DND-41 (cell line): ENCODE measurements around the gene ACSS1.

Experiments
- ATAC-seq: fragments of 200-7000 bp; cut with Tn5 transposase; 3 replicates; pipeline ENCODE4 v1.9.1; 2021; ENCODE audit warnings: low read depth; ENCODE audit not compliant: insufficient read depth
- DNase-seq: peaks from one replicate; pipeline ENCODE4 v3.0.0-alpha.2; 2020
- H2AFZ ChIP-seq: 2 replicates; pipeline ENCODE4 v1.6.0; 2012; ENCODE audit warnings: low read depth, low read length
- H3K27ac ChIP-seq: 2 replicates; pipeline ENCODE4 v1.5.1; 2012; ENCODE audit warnings: low read length, inconsistent platforms
- H3K27me3 ChIP-seq: fragments of 200-600 bp; sonication (generic); 2 replicates; pipeline ENCODE4 v1.6.0; 2012; ENCODE audit warnings: low read length, mild to moderate bottlenecking, inconsistent platforms; ENCODE audit not compliant: insufficient read depth, poor library complexity
- H3K36me3 ChIP-seq: 2 replicates; pipeline ENCODE4 v1.5.1; 2012; ENCODE audit warnings: low read length, inconsistent platforms; ENCODE audit not compliant: insufficient read depth
- H3K4me1 ChIP-seq: 2 replicates; pipeline ENCODE4 v1.5.1; 2012; ENCODE audit warnings: mild to moderate bottlenecking, low read length; ENCODE audit not compliant: insufficient read depth
- H3K4me2 ChIP-seq: 2 replicates; pipeline ENCODE4 v1.6.0; 2012; ENCODE audit warnings: mild to moderate bottlenecking, moderate library complexity, low read length, inconsistent platforms; ENCODE audit not compliant: insufficient read depth
- H3K4me3 ChIP-seq, 2 experiments: fragments of 200-600 bp in 1 of 2; shearing (Covaris generic) in 1 of 2; 2 replicates each; pipeline ENCODE4 v1.5.1; 2012 to 2016; ENCODE audit warnings: inconsistent platforms in 2 of 2, low read length in 2 of 2, mild to moderate bottlenecking in 2 of 2, low read depth in 1 of 2, moderate library complexity in 1 of 2
- H3K79me2 ChIP-seq: 2 replicates; pipeline ENCODE4 v1.6.0; 2012; ENCODE audit warnings: low read length, inconsistent platforms; ENCODE audit not compliant: insufficient read depth
- H3K9ac ChIP-seq: 2 replicates; pipeline ENCODE4 v1.6.0; 2012; ENCODE audit warnings: low read depth, mild to moderate bottlenecking, inconsistent platforms, low read length, moderate library complexity
- H3K9me3 ChIP-seq: 2 replicates; pipeline ENCODE4 v1.5.1; 2012; ENCODE audit warnings: low read length, moderate library complexity, mild to moderate bottlenecking, inconsistent platforms; ENCODE audit not compliant: insufficient read depth, severe bottlenecking
- H4K20me1 ChIP-seq: 2 replicates; pipeline ENCODE4 v1.6.0; 2012; ENCODE audit warnings: low read length; ENCODE audit not compliant: insufficient read depth
- CTCF ChIP-seq: IDR thresholded peaks from 2 replicates; pipeline ENCODE4 v1.5.1; 2012; ENCODE audit warnings: borderline replicate concordance, low read length, moderate library complexity, mild to moderate bottlenecking; ENCODE audit not compliant: poor library complexity, severe bottlenecking; ENCODE audit errors: extremely low read depth
- EZH2 ChIP-seq: IDR thresholded peaks from 3 replicates; pipeline ENCODE4 v1.6.1; 2012; ENCODE audit warnings: borderline replicate concordance, low read depth, mild to moderate bottlenecking, moderate library complexity, low read length, inconsistent platforms; ENCODE audit not compliant: severe bottlenecking

ACSS1 gene

GRCh38 chr20:25044660-25045342 lies 13.1 kb downstream of the ACSS1 start:
- TF ChIP-seq CTCF (no peak), EZH2 (no peak)
- Histone ChIP-seq H3K27me3 (no peaks in the 10 kb centered on the region), H2AFZ (no peak overlapping the region), H3K9ac (no peak overlapping the region), H3K4me1 (peaks cover 23% of the 10 kb centered on the region), H3K4me3 (no peak overlapping the region), H4K20me1 (peaks cover 32% of the 10 kb centered on the region), H3K79me2 (peaks cover 46% of the 10 kb centered on the region), H3K27ac (peak overlapping the region; percentile 27; the same call in 1 of the 2 replicates), H3K4me2 (no peak overlapping the region), H3K36me3 (peaks cover 53% of the 10 kb centered on the region), H3K9me3 (no peaks in the 10 kb centered on the region)
- DNase-seq (no peak), ATAC-seq (no peak)

GRCh38 chr20:25044261-25044560 lies 13.7 kb downstream of the ACSS1 start:
- Histone ChIP-seq H2AFZ (no peak overlapping the region), H3K79me2 (peaks cover 45% of the 10 kb centered on the region), H3K4me3 (no peak overlapping the region), H3K36me3 (peaks cover 53% of the 10 kb centered on the region), H3K27ac (peak overlapping the region; percentile 90), H3K4me1 (peaks cover 23% of the 10 kb centered on the region), H3K4me2 (no peak overlapping the region), H3K27me3 (no peaks in the 10 kb centered on the region), H3K9ac (peak overlapping the region; percentile 47; the same call in 1 of the 2 replicates), H4K20me1 (peaks cover 30% of the 10 kb centered on the region; the same call in 1 of the 2 replicates), H3K9me3 (no peaks in the 10 kb centered on the region)
- DNase-seq = no peak
- TF ChIP-seq EZH2 (no peak), CTCF (no peak)
- no peak for ATAC-seq

- Histone ChIP-seq H3K4me3 (peak overlapping the region in 1 of 2 experiments; percentile 8; a peak in 1 of 4 replicates), H3K27ac (peak overlapping the region; percentile 90), H4K20me1 (peaks cover 28% of the 10 kb centered on the region), H3K79me2 (peaks cover 45% of the 10 kb centered on the region), H2AFZ (peak overlapping the region; percentile 38; the same call in 1 of the 2 replicates), H3K4me2 (peak overlapping the region; percentile 59), H3K4me1 (peaks cover 25% of the 10 kb centered on the region), H3K27me3 (no peaks in the 10 kb centered on the region), H3K36me3 (peaks cover 55% of the 10 kb centered on the region), H3K9me3 (no peaks in the 10 kb centered on the region), H3K9ac (peak overlapping the region; percentile 47)
- DNase-seq (no peak), ATAC-seq (no peak)
- TF ChIP-seq EZH2 (no peak), CTCF (no peak)
Observed at GRCh38 chr20:25043499-25044260, 14.3 kb downstream of the ACSS1 start.
